PC-9 (cell line): ENCODE data around the gene MIDN.

Experiments
- EZH2 ChIP-seq: fragments of 200-600 bp; sonication (generic); IDR thresholded peaks from 2 replicates; pipeline ENCODE4 v1.8.0; 2017; ENCODE audit warnings: antibody characterized with exemption, low read depth
- TF ChIP-seq, protein P1 (sequence below): fragments of 200-600 bp; sonication (generic); conservative IDR thresholded peaks from 2 replicates; pipeline ENCODE4 v1.6.1; 2017; ENCODE audit warnings: mixed run types, antibody characterized with exemption, mild to moderate bottlenecking, moderate library complexity

DNA sequence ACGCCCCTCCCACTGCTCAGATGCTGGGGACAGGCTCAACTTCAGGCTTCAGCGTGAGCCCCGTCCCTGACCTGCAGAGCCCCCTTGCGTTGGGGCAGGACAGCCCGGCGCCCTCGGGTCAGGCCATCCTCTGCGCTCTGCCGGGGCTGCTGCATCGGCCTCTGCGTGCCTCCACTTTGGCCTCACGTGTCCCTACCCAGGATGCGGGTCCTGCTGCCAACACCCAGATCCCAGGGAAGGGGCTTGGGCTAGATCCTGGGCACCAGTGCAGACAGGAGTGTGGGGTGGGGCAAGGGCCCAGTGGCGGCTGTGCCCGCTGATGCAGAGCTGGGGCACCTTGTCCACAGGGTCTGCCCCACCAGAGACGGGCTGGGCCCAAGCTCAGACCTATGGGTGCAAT lies 23.5 kb upstream of the MIDN start:
- TF ChIP-seq, protein P1, sequence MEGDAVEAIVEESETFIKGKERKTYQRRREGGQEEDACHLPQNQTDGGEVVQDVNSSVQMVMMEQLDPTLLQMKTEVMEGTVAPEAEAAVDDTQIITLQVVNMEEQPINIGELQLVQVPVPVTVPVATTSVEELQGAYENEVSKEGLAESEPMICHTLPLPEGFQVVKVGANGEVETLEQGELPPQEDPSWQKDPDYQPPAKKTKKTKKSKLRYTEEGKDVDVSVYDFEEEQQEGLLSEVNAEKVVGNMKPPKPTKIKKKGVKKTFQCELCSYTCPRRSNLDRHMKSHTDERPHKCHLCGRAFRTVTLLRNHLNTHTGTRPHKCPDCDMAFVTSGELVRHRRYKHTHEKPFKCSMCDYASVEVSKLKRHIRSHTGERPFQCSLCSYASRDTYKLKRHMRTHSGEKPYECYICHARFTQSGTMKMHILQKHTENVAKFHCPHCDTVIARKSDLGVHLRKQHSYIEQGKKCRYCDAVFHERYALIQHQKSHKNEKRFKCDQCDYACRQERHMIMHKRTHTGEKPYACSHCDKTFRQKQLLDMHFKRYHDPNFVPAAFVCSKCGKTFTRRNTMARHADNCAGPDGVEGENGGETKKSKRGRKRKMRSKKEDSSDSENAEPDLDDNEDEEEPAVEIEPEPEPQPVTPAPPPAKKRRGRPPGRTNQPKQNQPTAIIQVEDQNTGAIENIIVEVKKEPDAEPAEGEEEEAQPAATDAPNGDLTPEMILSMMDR = no peak
- TF ChIP-seq EZH2 = no peak
